Vagina (tissue), 2 donors: ENCODE data around the gene ZFP64. TPM values are rescaled to one million over a fixed set of nuclear protein-coding genes. Genes with fewer than 3 reads are reported as not detected.

Source experiments
- DNase-seq, 2 donors: peaks; one replicate each; pipeline ENCODE4 v3.0.0-alpha.2; 2017; ENCODE audit errors: extremely low spot score in 2 of 2
- H3K27ac ChIP-seq: fragments of 200-600 bp; sonication (generic); one replicate; pipeline ENCODE4 v1.5.1; 2019
- H3K27me3 ChIP-seq: fragments of 200-600 bp; sonication (generic); one replicate; pipeline ENCODE4 v1.5.1; 2019
- H3K36me3 ChIP-seq, 2 donors: fragments of 200-600 bp; sonication (generic); one replicate each; pipeline ENCODE4 v1.5.1; 2017 to 2019
- H3K4me1 ChIP-seq: fragments of 200-600 bp; sonication (generic); one replicate; pipeline ENCODE4 v1.5.1; 2019
- H3K4me3 ChIP-seq, 2 donors: fragments of 200-600 bp; sonication (generic); 1 replicate in 1 of 2; 2 replicates in 1 of 2; pipeline ENCODE4 v1.5.1; 2016 to 2019
- H3K9me3 ChIP-seq: fragments of 200-600 bp; sonication (generic); one replicate; pipeline ENCODE4 v1.5.1; 2019
- POLR2A ChIP-seq, 2 donors: fragments of 450-650 bp; IDR thresholded peaks; one replicate each; pipeline ENCODE4 v1.6.1; 2017; ENCODE audit warnings: antibody characterized with exemption in 2 of 2, mild to moderate bottlenecking in 2 of 2, moderate library complexity in 2 of 2
- POLR2AphosphoS5 ChIP-seq, 2 donors: sonication (generic); formaldehyde crosslinking; IDR thresholded peaks; one replicate each; pipeline ENCODE4 v1.9.0; 2017; ENCODE audit warnings: antibody characterized with exemption in 2 of 2, mild to moderate bottlenecking in 2 of 2, low read depth in 1 of 2; ENCODE audit not compliant: insufficient read depth in 1 of 2
- intact Hi-C: fragments of 100-400 bp; cut with DNase I; formaldehyde crosslinking; loops from one replicate; pipeline ENCODE4 v1.15.1; 2023
- total RNA-seq: library from RNA; depleted of rRNA; stranded (reverse); fragments of >200 nt; gene quantifications from one replicate; pipeline ENCODE4 v1.2.3, GENCODE V29; 2016
- TF ChIP-seq, protein P1 (sequence below), 3 experiments: fragments of 450-650 bp in 2 of 3; fragments of 200-600 bp in 1 of 3; sonication (generic) in 1 of 3; IDR thresholded peaks; one replicate each; pipeline ENCODE4 v1.5.1; 2017 to 2019; ENCODE audit warnings: antibody characterized with exemption in 3 of 3, mild to moderate bottlenecking in 2 of 3, moderate library complexity in 2 of 3

The ZFP64 gene
- total RNA-seq = 18.4 TPM

GRCh38 chr20:52191132-52191915 lies at the start of gene ZFP64:
Gene ZFP64 (minus strand): TSS chr20:52191779. CDS start chr20:52191636, 143 bp downstream.
- TF ChIP-seq POLR2AphosphoS5 (IDR thresholded peaks at IDR 0.05; ENCODE audit: insufficient read depth in 1 of 2, low read depth in 1 of 2) (peak in 1 of 2 donors; percentile 70), POLR2A (IDR thresholded peaks at IDR 0.05) (no peak)
- TF ChIP-seq, protein P1, sequence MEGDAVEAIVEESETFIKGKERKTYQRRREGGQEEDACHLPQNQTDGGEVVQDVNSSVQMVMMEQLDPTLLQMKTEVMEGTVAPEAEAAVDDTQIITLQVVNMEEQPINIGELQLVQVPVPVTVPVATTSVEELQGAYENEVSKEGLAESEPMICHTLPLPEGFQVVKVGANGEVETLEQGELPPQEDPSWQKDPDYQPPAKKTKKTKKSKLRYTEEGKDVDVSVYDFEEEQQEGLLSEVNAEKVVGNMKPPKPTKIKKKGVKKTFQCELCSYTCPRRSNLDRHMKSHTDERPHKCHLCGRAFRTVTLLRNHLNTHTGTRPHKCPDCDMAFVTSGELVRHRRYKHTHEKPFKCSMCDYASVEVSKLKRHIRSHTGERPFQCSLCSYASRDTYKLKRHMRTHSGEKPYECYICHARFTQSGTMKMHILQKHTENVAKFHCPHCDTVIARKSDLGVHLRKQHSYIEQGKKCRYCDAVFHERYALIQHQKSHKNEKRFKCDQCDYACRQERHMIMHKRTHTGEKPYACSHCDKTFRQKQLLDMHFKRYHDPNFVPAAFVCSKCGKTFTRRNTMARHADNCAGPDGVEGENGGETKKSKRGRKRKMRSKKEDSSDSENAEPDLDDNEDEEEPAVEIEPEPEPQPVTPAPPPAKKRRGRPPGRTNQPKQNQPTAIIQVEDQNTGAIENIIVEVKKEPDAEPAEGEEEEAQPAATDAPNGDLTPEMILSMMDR (IDR thresholded peaks at IDR 0.05) = peak in 1 of 3 experiments; percentile 72
- no peaks in the 10 kb centered on the region for H3K9me3 ChIP-seq
- intact Hi-C loops = no loop called here
- no peaks in the 10 kb centered on the region for H3K36me3 ChIP-seq
- no peak for DNase-seq
- peaks cover 16% of the 10 kb centered on the region for H3K4me1 ChIP-seq
- H3K4me3 ChIP-seq = peak within 1 kb of the TSS; percentile 83 to 89
- no peaks in the 10 kb centered on the region for H3K27me3 ChIP-seq
- H3K27ac ChIP-seq = peak within 1 kb of the TSS; percentile 91

DNA sequence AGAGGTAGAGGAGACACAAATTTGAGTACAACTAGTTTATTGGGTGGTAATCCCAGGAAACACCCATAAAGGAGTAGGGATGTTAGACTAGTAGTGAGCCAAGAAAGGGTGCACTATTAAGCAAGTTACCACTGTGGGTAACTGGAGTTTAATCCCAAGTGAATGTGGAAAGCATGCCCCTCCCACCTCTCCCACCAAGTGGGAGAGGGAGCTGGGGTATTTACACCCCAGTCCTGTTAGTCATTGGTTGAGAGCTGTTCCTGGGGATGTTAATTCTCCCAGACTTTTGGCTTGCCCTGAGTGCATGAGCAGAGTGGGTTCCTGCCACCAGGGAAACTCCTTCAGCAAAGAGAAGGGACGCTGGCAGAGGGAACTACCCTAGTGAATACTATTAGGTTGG lies 49.2 kb upstream of the ZFP64 start:
- no peaks in the 10 kb centered on the region for H3K27me3 ChIP-seq
- TF ChIP-seq POLR2A (IDR thresholded peaks at IDR 0.05) (no peak), POLR2AphosphoS5 (IDR thresholded peaks at IDR 0.05; ENCODE audit: insufficient read depth in 1 of 2, low read depth in 1 of 2) (no peak)
- TF ChIP-seq, protein P1 (IDR thresholded peaks at IDR 0.05) = no peak
- H3K4me3 ChIP-seq = no peak overlapping the region
- intact Hi-C loops = no loop called here
- H3K27ac ChIP-seq = no peak overlapping the region
- no peaks in the 10 kb centered on the region for H3K36me3 ChIP-seq
- no peaks in the 10 kb centered on the region for H3K9me3 ChIP-seq
- H3K4me1 ChIP-seq = no peaks in the 10 kb centered on the region
- no peak for DNase-seq

DNA sequence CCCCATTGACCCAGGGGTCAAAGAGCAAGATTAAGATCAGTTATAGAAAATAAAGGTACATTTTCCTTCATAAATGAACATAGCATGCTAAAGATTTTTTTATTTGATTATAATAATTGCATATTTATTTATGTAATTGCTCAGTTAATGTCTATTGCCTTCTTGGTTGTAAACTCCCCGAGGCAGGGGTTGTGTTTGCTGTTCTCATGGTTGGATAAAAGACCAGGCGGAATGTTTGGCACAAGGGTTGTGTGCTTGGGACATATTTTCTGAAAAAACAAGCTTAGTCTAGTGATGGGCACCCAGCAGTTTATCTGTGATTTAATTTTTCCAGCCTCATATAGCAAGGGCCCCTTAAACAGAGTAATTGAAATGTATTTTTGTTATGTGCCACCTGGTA lies 47.5 kb upstream of the ZFP64 start:
- no peak for DNase-seq
- Histone ChIP-seq H3K27ac (no peak overlapping the region), H3K9me3 (no peaks in the 10 kb centered on the region), H3K4me3 (no peak overlapping the region), H3K36me3 (no peaks in the 10 kb centered on the region), H3K27me3 (no peaks in the 10 kb centered on the region), H3K4me1 (no peaks in the 10 kb centered on the region)
- intact Hi-C loops = no loop called here
- TF ChIP-seq, protein P1 (IDR thresholded peaks at IDR 0.05) = no peak

- intact Hi-C loops = no loop called here
- Histone ChIP-seq H3K4me1 (no peaks in the 10 kb centered on the region), H3K4me3 (no peak overlapping the region), H3K27ac (no peak overlapping the region), H3K9me3 (no peaks in the 10 kb centered on the region), H3K36me3 (no peaks in the 10 kb centered on the region), H3K27me3 (no peaks in the 10 kb centered on the region)
- TF ChIP-seq POLR2A (IDR thresholded peaks at IDR 0.05) (no peak), POLR2AphosphoS5 (IDR thresholded peaks at IDR 0.05; ENCODE audit: insufficient read depth in 1 of 2, low read depth in 1 of 2) (no peak)
- TF ChIP-seq, protein P1 (IDR thresholded peaks at IDR 0.05) = no peak
- DNase-seq = peak in 1 of 2 donors; percentile 27
These were observed 44.7 kb upstream of the ZFP64 start for GRCh38 chr20:52236292-52236691.

DNA sequence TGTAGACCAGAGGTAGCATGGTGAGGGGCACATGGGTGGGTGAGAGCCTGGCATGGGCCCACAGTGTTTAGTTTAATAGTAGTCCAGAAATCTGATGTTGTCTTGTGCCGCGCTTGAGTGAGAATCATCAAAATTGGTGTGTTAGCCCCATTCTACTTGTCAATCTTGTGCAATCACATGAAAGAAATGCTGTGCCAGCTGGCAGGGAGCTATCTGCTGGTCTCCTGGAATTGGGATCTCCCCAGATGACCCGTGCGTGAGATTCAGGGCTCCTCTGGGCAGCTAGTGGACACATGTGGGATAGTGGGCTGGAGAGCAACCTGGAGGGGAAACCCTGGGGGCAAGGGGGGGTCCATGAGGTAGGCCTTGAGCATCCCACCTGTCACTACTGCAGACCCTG lies 43.5 kb upstream of the ZFP64 start:
- Histone ChIP-seq H3K9me3 (no peaks in the 10 kb centered on the region), H3K27ac (no peak overlapping the region)

More for the DNA sequence above, 43.5 kb upstream of the ZFP64 start:
- DNase-seq = no peak
- Histone ChIP-seq H3K4me1 (no peaks in the 10 kb centered on the region), H3K36me3 (no peaks in the 10 kb centered on the region), H3K27me3 (no peaks in the 10 kb centered on the region), H3K4me3 (no peak overlapping the region)
- intact Hi-C loops = no loop called here
- TF ChIP-seq, protein P1 (IDR thresholded peaks at IDR 0.05) = no peak
- TF ChIP-seq POLR2AphosphoS5 (IDR thresholded peaks at IDR 0.05; ENCODE audit: insufficient read depth in 1 of 2, low read depth in 1 of 2) (no peak), POLR2A (IDR thresholded peaks at IDR 0.05) (no peak)
